HFFc6 (cell line): ENCODE results near the gene DZANK1. TPM values are rescaled to one million over a fixed set of nuclear protein-coding genes. Genes with fewer than 3 reads are reported as not detected.
"Not testable (repeated sequence)": the region's sequence is repeated elsewhere in the genome, so short reads cannot be mapped to it uniquely, and the experiment has no call there.

Source experiments
- DNase-seq: peaks from one replicate; pipeline ENCODE4 v3.0.0-alpha.2; 2018
- H3K27ac Mint-ChIP-seq: 2 replicates; pipeline ENCODE4 v1.8.0; 2020; ENCODE audit warnings: mild to moderate bottlenecking, mixed read lengths
- H3K27me3 Mint-ChIP-seq: 2 replicates; pipeline ENCODE4 v1.8.0; 2021; ENCODE audit warnings: mild to moderate bottlenecking, moderate library complexity, mixed read lengths; ENCODE audit not compliant: insufficient read depth
- H3K36me3 Mint-ChIP-seq: 2 replicates; pipeline ENCODE4 v1.8.0; 2021; ENCODE audit warnings: low read depth, mixed read lengths
- H3K4me1 Mint-ChIP-seq: 2 replicates; pipeline ENCODE4 v1.8.0; 2020; ENCODE audit warnings: low read depth, mixed read lengths
- H3K4me3 Mint-ChIP-seq: 2 replicates; pipeline ENCODE4 v1.8.0; 2020; ENCODE audit warnings: mild to moderate bottlenecking, moderate library complexity, mixed read lengths
- H3K9me3 Mint-ChIP-seq: 2 replicates; pipeline ENCODE4 v1.8.0; 2020; ENCODE audit warnings: mild to moderate bottlenecking, mixed read lengths
- CTCF ChIP-seq: fragments of 200-600 bp; sonication (generic); IDR thresholded peaks from 2 replicates; pipeline ENCODE4 v1.5.0; 2021; ENCODE audit warnings: antibody characterized with exemption, mild to moderate bottlenecking
- total RNA-seq, 6 experiments: library from RNA; stranded (reverse); fragmentation: NEBNext Ultra II Directional; extraction: Animal tissue kit (Norgen Biotek cat#: 25700); gene quantifications; 2 replicates in 1 of 6; 3 replicates in 5 of 6; pipeline ENCODE4 v1.2.3, GENCODE V29; 2021

DZANK1 gene
- total RNA-seq, 6 experiments from 2014 or later = 1.1 to 1.6 (median 1.5) TPM

GRCh38 chr20:18405826-18406225, 61.0 kb downstream of the DZANK1 start:
- Mint-ChIP-seq H3K4me3 (no peak overlapping the region), H3K36me3 (peaks cover 10% of the 10 kb centered on the region), H3K9me3 (no peaks in the 10 kb centered on the region), H3K4me1 (peaks cover 6% of the 10 kb centered on the region; the same call in 1 of the 2 replicates), H3K27ac (no peak overlapping the region), H3K27me3 (no peaks in the 10 kb centered on the region)
- no peak for TF ChIP-seq CTCF
- DNase-seq = no peak

GRCh38 chr20:18404172-18404571, 62.7 kb downstream of the DZANK1 start:
- H3K27ac Mint-ChIP-seq = no peak overlapping the region
- no peak overlapping the region for H3K4me3 Mint-ChIP-seq
- no peak for DNase-seq
- H3K27me3 Mint-ChIP-seq = no peaks in the 10 kb centered on the region
- no peak for TF ChIP-seq CTCF
- H3K9me3 Mint-ChIP-seq = no peaks in the 10 kb centered on the region
- H3K4me1 Mint-ChIP-seq = peaks cover 6% of the 10 kb centered on the region; the same call in 1 of the 2 replicates
- H3K36me3 Mint-ChIP-seq = peaks cover 10% of the 10 kb centered on the region

GRCh38 chr20:18403269-18403668, 63.6 kb downstream of the DZANK1 start:
- peaks cover 10% of the 10 kb centered on the region for H3K36me3 Mint-ChIP-seq
- no peaks in the 10 kb centered on the region for H3K27me3 Mint-ChIP-seq
- H3K4me1 Mint-ChIP-seq = peaks cover 6% of the 10 kb centered on the region; the same call in 1 of the 2 replicates
- no peak overlapping the region for H3K27ac Mint-ChIP-seq
- no peak overlapping the region for H3K4me3 Mint-ChIP-seq
- TF ChIP-seq CTCF = no peak
- no peaks in the 10 kb centered on the region for H3K9me3 Mint-ChIP-seq
- no peak for DNase-seq

GRCh38 chr20:18401305-18401704, 65.5 kb downstream of the DZANK1 start:
- TF ChIP-seq CTCF = no peak
- Mint-ChIP-seq H3K27me3 (no peaks in the 10 kb centered on the region), H3K4me3 (no peak overlapping the region), H3K4me1 (peaks cover 6% of the 10 kb centered on the region; the same call in 1 of the 2 replicates), H3K27ac (no peak overlapping the region), H3K9me3 (no peaks in the 10 kb centered on the region), H3K36me3 (peaks cover 10% of the 10 kb centered on the region)
- DNase-seq = no peak

GRCh38 chr20:18400460-18400859, 66.4 kb downstream of the DZANK1 start:
- no peak for DNase-seq
- Mint-ChIP-seq H3K4me1 (peaks cover 6% of the 10 kb centered on the region; the same call in 1 of the 2 replicates), H3K36me3 (peaks cover 10% of the 10 kb centered on the region), H3K4me3 (no peak overlapping the region), H3K9me3 (no peaks in the 10 kb centered on the region), H3K27me3 (no peaks in the 10 kb centered on the region), H3K27ac (no peak overlapping the region)
- TF ChIP-seq CTCF = no peak

- not testable (repeated sequence) for DNase-seq, H3K4me1 Mint-ChIP-seq, H3K27me3 Mint-ChIP-seq, H3K9me3 Mint-ChIP-seq, H3K36me3 Mint-ChIP-seq, H3K4me3 Mint-ChIP-seq, H3K27ac Mint-ChIP-seq
Observed at GRCh38 chr20:18398713-18399112, 68.1 kb downstream of the DZANK1 start.
